Sciatic nerve (tissue), 2 donors: ENCODE data around the gene MDM1. TPM values are rescaled to one million over a fixed set of nuclear protein-coding genes. Genes with fewer than 3 reads are reported as not detected.

Source experiments
- ATAC-seq: fragments of 200-7000 bp; cut with Tn5 transposase; one replicate; pipeline ENCODE4 v1.9.1; 2020; ENCODE audit warnings: mild to moderate bottlenecking, moderate library complexity
- DNase-seq: peaks from one replicate; pipeline ENCODE4 v3.0.0-alpha.2; 2020; ENCODE audit warnings: low spot score
- intact Hi-C: fragments of 100-400 bp; cut with DNase I; formaldehyde crosslinking; loops from one replicate; pipeline ENCODE4 v1.14.2; 2022
- total RNA-seq: library from RNA; stranded (reverse); fragmentation: NEBNext Ultra II Directional; extraction: Animal tissue kit (Norgen Biotek cat#: 25700); gene quantifications from one replicate; pipeline ENCODE4 v1.2.1, GENCODE V29; 2021
- donor health status: DM: no; HTN: no; CAD: no.
- donor health status: DM: no; HTN: no; CAD: no.

The MDM1 gene
- total RNA-seq, 1 donor from 2014 or later = 18.3 TPM

- ATAC-seq (no peak), DNase-seq (no peak)
- intact Hi-C loops = no loop called here
These were observed 817 bp upstream of the MDM1 start for GRCh38 chr12:68332728-68333630.

GRCh38 chr12:68331500-68331868, 678 bp downstream of the MDM1 start:
- intact Hi-C loops = no loop called here
- no peak for ATAC-seq
- DNase-seq = no peak

GRCh38 chr12:68327896-68328295, 4.3 kb downstream of the MDM1 start:
- intact Hi-C loops = no loop called here
- no peak for DNase-seq

GRCh38 chr12:68326716-68327115, 5.4 kb downstream of the MDM1 start:
- DNase-seq (no peak), ATAC-seq (no peak)
- intact Hi-C loops = no loop called here

More at GRCh38 chr12:68327896-68328295, 4.3 kb downstream of the MDM1 start:
- no peak for ATAC-seq

- DNase-seq (no peak), ATAC-seq (no peak)
- intact Hi-C loops = no loop called here
These were observed 6.2 kb downstream of the MDM1 start for GRCh38 chr12:68325966-68326365.

GRCh38 chr12:68324531-68324930, 7.6 kb downstream of the MDM1 start:
- DNase-seq (no peak), ATAC-seq (no peak)
- intact Hi-C loops = no loop called here

- DNase-seq (no peak), ATAC-seq (no peak)
- intact Hi-C loops = no loop called here
These were observed 11.0 kb downstream of the MDM1 start for GRCh38 chr12:68321140-68321539.

- intact Hi-C loops = loop anchor here (10.0 kb wide), 2 partner anchors 75 to 295 kb away; no protein-coding TSS in a partner anchor
- no peak for DNase-seq
- peak; percentile 90 for ATAC-seq
These were observed 12.1 kb downstream of the MDM1 start for GRCh38 chr12:68319988-68320623.

GRCh38 chr12:68317047-68317667, 15.0 kb downstream of the MDM1 start:
- peak; percentile 49 for ATAC-seq
- DNase-seq = no peak
- intact Hi-C loops = loop anchor here (10.0 kb wide), 2 partner anchors 72 to 292 kb away; no protein-coding TSS in a partner anchor

GRCh38 chr12:68310370-68310769, 21.8 kb downstream of the MDM1 start:
- ATAC-seq (no peak), DNase-seq (no peak)
- intact Hi-C loops = loop anchor here (10.0 kb wide), 2 partner anchors 66 to 286 kb away; no protein-coding TSS in a partner anchor

GRCh38 chr12:68306564-68306963, 25.6 kb downstream of the MDM1 start:
- no peak for DNase-seq
- ATAC-seq = no peak
- intact Hi-C loops = no loop called here

- ATAC-seq (no peak), DNase-seq (no peak)
- intact Hi-C loops = no loop called here
These were observed 26.9 kb downstream of the MDM1 start for GRCh38 chr12:68305278-68305677.

- DNase-seq = no peak
- intact Hi-C loops = no loop called here
- ATAC-seq = no peak
These were observed 27.5 kb downstream of the MDM1 start for GRCh38 chr12:68304626-68305025.

- ATAC-seq = peak; percentile 75
- DNase-seq = no peak
- intact Hi-C loops = no loop called here
These were observed 28.3 kb downstream of the MDM1 start for GRCh38 chr12:68303850-68304249.

- DNase-seq (no peak), ATAC-seq (no peak)
- intact Hi-C loops = no loop called here
These were observed 34.2 kb downstream of the MDM1 start for GRCh38 chr12:68297929-68298328.

- intact Hi-C loops = no loop called here
- ATAC-seq = no peak
- DNase-seq = no peak
These were observed 37.9 kb downstream of the MDM1 start for GRCh38 chr12:68294251-68294650.

- intact Hi-C loops = no loop called here
- no peak for DNase-seq
- ATAC-seq = no peak
These were observed 38.8 kb downstream of the MDM1 start for GRCh38 chr12:68293347-68293746.

- ATAC-seq (no peak), DNase-seq (no peak)
- intact Hi-C loops = no loop called here
These were observed 39.8 kb downstream of the MDM1 start for GRCh38 chr12:68292151-68292943.

- ATAC-seq (no peak), DNase-seq (no peak)
- intact Hi-C loops = no loop called here
These were observed 40.6 kb downstream of the MDM1 start for GRCh38 chr12:68291396-68292036.
